HG03432 (cell line): ENCODE results near the gene PADI1.

Experiments
- ATAC-seq: cut with Tn5 transposase; IDR thresholded peaks from one replicate; pipeline ENCODE4 v1.9.1; 2021; ENCODE audit warnings: mild to moderate bottlenecking, moderate library complexity; ENCODE audit not compliant: unreplicated experiment

PADI1 gene

DNA sequence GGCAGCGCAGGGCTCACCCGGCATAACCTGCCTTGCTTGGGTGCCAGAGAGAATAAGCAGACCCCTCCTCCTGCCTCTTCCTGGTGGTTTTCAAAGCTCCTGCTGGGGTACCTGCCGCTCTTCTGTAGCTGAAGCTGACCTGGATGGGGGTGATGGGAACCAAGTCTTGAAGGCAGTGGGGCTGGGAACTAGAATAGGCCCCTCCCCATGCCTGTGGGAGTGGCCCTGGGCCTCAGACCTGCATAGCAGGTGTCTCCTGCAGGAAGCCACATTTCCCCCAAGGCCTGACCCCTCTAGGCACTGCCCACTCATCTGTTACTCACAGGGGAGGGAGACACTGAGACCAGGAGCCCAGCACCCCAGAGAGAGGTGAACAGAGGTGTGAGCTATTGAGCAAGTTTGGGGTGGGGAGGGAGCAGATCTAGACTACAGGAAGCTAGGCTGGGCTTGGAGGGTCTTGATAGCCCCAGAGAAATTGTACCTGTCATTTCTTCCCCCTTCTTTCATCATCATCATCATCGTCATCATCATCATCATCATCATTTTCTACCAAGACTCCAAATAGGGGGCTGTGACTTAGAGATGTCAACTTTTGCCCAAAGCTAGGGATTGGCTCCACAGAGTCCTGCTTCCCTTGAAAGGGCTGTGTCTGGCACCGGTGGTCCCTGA, 10.1 kb downstream of the PADI1 start:
- ATAC-seq = no peak

DNA sequence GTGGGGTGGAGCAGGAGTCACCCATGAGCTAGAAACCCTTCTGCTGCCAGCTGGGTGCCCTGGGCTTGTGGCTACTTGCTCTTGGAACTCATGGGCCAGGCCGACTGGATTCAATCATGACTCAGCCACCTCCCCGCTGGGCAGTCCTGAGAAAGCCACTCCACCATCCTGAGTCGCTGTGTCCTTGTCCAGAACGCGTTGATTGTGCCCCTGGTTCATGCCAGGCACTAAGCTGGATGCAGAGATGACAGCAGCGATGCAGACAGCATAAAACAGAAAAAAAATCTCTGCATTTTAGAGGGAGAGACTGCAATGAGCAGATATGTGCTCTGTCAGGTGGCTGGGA, 10.6 kb downstream of the PADI1 start:
- ATAC-seq = no peak

DNA sequence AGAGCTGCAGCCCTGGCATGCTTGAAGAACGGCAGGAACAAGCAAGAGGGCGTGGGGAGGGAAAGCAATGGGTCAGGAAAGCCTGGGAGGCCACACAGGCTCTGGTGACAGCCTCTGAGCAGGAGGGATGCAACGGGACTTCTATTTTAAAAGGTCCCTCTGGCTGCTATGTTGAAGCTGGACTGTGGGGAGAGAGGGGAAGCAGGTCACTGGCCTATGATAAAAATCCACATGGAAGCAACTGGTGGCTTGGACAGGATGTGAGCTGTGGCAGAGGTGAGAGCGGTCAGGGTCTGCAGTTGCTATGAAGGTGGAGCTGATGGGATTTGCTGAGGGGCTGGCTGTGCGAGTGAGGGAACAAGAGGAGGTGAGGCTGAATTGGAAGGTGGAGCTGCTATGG, 11.2 kb downstream of the PADI1 start:
- ATAC-seq = no peak

DNA sequence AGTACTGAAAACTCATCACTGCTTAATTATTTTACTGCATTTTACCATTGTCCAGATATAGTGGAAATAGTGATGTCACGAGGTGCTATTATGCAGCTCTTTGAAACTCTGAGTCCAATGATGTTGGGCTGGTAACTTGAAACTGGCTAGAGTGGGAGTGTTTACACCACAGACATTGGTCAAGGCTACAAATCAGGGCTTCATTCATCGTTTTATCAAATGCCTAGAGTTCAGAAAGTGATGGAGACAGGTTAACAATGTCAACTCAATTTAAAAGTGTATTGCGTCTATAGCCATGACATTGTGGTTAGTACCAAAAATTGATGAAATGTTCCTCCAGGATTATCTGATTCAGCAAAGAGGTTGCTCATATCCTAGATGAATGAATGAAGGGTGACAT, 12.7 kb downstream of the PADI1 start:
- ATAC-seq = no peak

DNA sequence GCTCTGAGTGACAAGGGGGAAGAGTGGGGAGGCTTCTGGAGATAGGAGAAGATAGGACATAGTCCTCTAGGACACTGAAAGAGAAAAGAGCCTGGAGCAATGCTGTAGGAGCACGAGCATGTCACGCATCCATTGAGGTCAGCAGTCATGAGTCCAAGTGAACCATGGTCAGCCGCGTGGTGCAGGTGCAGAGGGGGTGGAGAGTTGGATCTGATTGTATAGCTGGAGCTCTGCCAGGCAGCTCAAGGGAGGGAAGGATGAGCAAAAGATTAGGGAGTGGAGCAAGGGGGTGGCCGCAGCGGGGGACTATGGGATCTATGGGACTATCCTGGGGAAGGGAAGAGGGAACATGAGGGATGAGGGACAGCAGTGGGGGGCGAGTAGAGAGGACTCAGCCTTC, 14.0 kb downstream of the PADI1 start:
- ATAC-seq = no peak

DNA sequence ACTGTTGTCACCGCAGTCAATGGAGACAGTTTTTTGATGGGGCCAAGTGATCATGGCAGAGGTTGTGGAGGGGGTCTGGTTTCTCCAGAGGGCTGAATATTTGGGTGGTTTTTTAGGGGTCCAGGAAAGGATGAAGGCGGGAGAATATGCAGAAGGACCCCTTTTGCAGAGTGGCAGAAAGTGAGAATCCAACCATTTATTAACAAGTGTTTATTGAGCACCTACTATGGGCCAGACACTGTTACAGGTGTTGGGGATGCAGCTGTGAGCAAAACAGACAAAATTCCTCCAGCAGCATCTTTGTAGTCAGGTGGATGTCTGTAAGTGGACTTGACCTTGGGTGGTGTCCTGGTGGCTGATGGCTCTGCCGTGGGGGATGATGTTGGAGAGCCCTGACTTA, 15.4 kb downstream of the PADI1 start:
- no peak for ATAC-seq

DNA sequence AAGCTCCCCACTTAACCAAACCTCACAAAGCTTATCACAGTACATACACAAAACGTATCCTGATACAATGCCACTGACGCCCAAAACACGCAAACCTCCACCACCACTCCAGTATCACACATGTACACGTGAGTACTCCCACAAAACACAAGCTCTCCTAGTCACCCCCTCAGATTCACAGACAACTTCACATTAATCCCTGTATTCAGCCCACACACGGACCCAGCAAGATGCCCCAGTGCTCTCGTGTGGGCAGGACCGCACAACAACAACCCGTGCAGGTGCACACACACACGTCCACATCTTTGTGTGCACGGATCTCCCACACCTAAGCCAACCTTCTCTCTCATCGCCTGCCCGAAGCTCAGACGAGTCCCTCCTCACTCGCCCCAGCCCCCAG, 17.6 kb downstream of the PADI1 start:
- no peak for ATAC-seq

DNA sequence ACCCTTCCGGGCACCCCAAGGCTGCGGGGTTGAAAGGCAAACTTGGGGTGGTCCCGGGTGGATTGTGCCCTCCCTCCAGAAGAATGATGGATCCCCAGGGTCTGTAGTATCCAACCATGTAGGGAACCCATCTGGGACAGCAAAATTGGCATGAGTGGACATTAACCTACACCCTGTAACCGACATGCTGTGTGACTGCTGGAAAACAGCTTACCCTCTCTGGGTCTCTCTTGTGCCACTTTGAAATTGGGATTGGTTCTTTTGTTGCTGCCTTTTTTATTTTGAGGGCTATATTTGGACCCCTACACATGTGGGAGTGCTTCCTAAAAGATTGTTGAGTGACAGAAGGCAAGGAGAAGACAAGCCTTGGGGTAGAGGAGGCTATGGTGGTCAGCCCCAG, 19.5 kb downstream of the PADI1 start:
- no peak for ATAC-seq

DNA sequence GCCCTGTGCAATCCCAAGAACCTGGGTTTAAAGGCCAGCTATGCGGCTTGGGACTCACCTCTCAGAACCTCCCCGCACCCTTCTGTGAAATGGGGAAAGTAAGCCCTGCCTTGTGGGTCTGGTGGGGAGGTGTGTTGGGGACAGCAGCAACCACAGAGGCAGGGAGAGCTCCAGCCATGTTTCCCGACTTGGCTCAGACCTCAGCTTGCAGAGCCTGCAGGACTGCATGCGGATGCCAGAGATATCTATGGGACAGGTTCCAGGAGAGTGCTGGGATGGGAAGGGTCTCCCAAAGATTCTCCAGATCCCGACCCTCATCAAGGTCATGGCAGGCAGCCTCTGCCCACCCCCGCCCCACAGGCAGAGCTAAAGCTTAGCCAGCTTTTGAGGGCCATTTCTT, 20.2 kb downstream of the PADI1 start:
- ATAC-seq = no peak

DNA sequence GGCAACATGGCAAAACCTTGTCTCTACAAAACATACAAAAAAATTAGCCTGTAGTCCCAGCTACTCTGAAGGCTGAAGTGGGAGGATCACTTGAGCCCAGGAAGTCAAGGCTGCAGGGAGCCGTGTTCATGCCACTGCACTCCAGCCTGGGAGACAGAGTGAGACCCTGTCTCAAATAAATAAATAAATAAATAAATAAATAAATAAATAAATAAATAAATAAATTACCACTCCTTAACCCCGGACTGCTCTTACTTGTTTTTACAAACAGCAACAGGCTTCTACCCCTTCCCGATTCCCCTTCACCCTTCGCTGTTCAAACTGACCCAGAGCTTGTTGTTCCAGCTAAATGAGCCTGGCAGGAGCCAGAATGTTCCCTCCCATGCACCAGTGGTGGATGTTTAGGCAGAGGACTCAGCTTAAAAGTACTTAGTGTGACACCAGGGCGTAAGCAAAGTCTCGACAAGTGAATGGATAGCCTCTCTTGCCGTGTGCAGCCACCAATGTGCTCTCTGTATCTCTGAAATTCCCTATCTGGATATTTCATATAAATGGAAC, 22.5 kb downstream of the PADI1 start:
- ATAC-seq = no peak

DNA sequence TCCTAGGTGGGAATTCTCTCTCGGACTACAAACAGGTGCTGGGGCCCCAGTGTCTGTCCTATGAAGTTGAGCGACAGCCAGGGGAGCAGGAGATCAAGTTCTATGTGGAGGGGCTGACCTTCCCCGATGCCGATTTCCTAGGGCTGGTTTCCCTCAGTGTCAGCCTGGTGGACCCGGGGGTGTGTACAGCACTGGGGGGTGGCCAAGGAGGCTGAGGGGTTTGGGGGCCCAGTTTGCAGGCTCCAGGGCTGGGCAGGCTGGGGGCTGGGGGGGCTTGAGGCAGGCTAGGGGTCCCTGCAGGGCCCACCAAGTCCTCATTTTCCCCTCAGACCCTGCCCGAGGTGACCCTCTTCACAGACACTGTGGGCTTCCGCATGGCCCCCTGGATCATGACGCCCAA, 23.7 kb downstream of the PADI1 start:
- no peak for ATAC-seq

DNA sequence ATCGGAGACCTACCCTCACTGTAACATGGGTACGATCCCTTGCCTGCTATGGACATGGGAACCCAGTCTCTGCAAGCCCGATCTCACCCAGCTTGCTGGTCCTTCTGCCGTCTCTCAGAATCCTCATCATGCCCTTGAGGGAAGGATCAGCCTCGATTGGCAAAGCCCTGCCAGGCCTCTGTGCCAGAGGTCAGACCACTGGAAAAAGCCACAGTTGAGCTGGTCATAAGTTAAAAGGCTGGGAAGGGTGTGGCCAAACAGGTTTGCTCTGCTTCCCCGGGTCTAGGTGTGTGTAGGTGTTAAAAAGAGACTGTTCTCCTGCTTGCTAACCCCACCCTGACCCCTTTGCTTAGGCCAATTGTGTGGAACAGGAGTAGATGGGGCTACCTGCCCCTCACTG, 24.5 kb downstream of the PADI1 start:
- no peak for ATAC-seq

DNA sequence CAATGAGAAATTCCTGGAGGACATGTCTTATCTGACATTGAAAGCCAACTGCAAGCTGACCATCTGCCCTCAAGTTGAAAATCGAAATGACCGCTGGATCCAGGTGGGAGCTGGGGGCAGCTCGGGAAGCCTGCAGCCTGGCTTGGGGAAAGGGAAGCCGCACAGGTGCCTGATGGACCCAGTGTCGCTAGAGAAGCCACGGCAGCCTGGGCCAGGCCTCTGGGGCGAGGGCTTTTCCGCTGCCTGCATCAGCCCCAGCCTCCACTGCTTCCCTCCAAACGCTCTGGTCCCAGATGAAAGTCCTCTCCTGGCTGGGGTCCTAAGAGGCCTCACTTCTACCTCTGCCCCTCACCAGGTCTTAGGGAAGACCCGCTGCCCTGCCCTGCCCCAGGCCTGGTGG, 25.2 kb downstream of the PADI1 start:
- ATAC-seq = no peak

DNA sequence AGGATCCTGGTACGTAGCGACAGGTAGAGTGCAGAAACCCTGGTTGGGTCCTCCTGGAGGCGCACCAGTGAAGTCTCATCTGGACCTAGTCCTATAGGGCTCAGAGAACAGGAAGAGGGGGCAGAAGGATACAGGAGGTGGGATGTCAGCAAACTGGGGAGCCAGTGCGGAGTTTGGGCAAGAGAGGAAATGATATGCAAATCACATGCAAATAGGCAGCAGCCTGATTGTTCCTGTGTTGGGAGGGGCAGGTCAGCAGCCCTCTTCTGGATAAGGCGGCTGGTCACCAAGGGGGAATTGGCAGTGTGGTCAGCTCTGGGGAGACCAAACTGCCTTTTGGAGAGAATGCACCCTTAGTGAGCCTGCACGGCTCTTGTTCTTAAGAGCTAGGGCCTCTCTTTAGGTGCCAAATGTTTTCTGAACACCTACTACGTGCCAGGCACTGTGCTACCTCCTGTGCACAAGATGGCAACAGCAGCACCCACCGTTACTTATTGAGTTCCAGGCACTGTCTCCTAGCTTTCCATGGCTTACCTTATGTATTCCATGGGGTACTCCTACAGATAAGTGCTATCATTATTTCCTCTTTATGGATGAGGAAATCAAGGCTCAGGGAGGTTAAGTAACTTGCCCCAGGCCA, 25.9 kb downstream of the PADI1 start:
- no peak for ATAC-seq

DNA sequence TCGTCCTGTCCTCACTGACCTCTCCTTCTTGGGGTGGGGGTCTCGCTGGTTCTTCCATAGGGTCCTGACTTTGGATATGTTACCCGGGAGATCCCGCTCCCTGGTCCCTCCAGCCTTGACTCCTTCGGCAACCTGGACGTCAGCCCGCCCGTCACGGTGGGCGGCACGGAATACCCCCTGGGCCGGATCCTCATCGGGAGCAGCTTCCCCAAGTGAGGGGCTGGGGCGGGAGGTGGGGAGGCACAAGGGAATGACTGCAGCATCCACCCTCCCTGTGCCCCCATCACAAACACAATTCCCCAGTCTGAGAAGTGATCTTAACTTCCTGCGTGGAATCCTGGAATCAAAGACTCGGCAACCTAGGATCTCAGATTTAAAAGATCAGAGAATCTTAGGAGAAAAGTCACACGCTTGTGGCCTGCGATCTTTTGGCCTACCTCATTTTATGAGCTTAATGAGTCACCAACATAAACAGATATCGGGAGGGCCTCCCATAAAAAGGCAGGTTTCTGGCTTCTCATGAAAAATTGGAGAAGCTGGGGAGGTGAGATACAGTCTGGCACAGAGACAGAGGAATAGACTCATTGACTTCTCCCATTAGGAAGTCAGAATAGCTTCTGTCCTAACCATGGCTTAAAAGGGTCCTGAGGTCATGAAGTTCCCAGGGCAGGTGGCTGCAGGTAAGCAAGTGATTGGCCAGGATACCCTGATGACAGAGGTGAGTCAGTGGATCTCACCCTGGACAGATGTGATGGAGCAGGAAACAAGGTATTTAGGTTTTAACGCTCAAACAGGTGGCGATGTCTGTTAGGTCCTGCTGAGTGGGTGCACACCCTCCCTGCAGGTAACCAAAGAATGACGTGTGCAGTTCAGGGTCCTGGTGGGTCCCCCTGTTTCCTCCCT, 28.1 kb downstream of the PADI1 start:
- no peak for ATAC-seq

DNA sequence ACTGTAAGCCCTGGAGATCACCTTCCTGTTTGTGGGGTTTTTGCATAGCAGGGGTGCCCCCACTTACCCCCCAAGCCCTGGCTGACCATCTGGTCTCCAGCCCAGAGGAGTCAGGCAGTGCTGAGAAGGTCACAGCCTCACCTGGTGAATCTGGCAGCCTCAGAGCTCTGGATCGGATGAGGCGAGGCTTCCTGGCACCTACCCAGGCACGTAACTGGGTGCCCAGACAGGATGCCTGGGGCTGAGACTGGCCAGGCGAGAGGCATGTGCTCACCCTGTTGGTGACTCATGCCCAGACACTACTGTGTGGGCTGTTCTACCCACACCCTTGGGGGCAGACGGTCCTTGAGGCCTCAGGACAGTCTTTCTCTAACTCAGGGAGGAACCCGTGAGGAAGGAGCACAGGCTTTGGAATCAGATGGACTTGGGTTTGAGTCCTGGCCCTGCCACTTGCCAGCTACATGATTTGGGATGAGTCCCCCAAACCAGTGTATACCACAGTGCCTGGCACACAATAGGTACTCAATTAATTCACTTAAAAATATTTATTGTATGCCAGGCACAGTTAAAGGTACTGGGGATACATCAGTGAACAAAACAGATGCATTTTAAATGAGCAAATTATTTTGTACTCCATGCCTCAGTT, 28.9 kb downstream of the PADI1 start:
- no peak for ATAC-seq

DNA sequence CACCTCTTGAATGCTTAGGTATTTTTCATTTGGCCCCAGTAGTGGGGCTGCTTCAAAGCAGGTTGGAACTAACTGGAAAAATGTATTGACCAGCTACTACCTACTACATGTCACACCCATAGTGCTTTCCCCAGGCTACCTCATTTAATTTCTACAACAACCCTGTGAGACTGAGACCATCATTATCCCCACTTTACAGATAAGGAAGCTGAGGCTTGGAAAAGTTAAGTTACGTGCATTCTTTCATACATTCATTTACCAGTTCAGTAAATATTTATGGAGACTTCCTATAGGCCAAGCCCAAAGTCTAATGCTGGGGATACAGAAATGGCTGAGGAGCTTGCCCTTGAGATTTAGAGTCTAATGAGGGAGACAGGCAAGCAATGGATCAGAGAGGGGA, 29.5 kb downstream of the PADI1 start:
- no peak for ATAC-seq

DNA sequence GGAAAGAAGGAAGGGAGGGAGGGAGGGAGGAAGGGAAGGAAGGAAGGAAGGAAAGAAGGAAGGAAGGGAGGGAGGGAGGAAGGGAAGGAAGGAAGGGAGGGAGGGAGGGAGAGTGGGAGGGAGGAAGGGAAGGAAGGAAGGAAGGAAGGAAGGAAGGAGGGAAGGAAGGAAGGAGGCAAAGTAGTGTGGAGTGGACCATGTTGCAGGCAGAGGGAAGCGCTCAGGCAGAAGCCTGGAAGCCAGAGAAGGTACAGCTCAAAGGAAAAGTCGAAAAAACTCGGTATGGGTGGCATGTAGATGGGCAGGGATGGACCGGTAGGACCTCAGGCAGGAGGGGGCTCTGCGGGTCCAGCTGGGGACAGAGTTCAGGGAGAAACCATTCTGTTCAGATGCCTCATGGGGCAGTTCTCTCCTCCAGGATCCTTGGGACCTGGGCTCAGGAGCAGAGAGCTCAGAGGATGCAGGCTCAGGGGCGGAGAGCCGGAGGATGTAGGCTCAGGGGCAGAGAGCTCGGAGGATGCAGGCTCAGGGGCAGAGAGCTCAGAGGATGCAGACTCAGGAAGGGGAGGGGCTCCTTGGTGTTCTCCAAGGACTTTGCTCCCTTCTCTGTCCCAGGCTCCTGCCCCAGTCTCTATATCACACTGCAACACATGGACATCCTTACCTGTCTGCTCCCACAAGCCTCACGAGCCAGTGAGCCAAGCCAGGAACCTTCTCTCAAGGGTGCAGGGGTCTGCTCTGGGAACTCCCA, 30.4 kb downstream of the PADI1 start:
- no peak for ATAC-seq

DNA sequence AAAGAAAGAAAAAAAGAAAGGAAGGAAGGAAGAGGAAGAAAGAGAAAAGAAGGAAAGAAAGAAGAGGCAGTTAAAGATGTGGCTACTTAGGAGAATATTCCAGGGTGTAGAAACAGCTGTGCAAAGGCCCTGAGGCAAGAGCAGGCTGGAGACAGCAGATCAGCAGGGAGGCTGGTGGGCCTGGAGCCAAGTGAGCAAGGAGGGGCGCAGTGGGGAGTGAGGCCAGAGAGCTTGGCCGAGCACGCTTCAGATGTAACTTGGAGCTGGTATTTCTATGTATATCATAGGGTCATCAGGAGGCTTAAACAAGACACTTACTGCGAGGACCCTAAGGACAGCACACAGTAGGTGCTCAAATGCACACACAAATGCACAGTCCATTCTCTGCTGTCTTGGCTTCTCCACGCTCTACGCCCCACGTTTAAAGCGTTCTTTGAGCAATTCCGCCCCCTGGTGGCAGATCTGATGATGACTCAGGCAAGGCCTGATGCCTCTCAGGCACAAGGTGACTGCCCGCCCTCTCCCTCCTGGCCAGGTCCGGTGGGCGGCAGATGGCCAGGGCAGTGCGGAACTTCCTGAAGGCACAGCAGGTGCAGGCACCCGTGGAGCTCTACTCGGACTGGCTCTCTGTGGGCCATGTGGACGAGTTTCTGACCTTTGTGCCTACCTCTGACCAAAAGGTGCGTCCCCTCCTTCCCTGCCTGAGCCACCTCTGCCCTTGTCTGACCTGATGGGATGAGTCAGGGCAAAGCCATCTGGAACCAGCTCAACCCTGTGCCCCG, 32.0 kb downstream of the PADI1 start:
- ATAC-seq = no peak

DNA sequence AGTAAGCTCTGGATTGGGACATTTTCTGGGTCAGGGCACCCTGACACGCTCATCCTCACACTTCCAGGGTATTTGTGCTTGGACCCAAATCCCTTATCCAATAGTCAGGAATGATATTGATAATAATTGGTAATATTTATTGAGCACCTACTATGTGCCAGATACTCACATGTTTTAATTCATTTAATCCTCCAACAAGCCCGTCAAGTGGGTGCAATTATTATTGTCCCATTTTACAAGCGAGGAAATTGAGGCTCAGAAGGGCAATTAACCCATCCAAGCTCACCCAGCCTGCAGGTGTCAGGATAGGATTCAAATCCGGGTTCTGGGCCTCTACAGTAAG, 32.6 kb downstream of the PADI1 start:
- no peak for ATAC-seq
